ENCODE measurements around the gene SMIM13.

SMIM13 gene

DNA sequence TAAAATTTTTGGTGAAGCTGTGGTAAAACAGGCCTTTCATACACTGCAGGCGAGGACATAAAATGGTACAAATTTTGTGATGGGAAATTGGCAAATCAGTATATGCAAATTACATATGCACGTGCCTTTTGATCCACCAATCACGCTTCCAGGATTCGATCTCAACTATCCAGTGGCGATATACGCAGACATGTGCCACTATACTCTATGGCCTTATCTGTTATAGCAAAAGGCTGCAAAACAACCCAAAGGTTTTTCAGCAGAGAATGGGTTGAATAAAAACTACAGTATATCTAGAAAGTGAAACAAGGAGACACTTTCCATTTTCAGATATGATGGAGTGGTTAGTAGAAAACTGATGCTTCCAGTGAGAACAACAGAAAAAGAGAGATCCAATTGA, 59.8 kb downstream of the SMIM13 start:
- TF ChIP-seq, protein P1, sequence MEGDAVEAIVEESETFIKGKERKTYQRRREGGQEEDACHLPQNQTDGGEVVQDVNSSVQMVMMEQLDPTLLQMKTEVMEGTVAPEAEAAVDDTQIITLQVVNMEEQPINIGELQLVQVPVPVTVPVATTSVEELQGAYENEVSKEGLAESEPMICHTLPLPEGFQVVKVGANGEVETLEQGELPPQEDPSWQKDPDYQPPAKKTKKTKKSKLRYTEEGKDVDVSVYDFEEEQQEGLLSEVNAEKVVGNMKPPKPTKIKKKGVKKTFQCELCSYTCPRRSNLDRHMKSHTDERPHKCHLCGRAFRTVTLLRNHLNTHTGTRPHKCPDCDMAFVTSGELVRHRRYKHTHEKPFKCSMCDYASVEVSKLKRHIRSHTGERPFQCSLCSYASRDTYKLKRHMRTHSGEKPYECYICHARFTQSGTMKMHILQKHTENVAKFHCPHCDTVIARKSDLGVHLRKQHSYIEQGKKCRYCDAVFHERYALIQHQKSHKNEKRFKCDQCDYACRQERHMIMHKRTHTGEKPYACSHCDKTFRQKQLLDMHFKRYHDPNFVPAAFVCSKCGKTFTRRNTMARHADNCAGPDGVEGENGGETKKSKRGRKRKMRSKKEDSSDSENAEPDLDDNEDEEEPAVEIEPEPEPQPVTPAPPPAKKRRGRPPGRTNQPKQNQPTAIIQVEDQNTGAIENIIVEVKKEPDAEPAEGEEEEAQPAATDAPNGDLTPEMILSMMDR (conservative IDR thresholded peaks at IDR 0.05; ENCODE audit: low read depth, low read length), result no peak
- H3K4me3 ChIP-seq (ENCODE audit: low read length), result no peak overlapping the region

DNA sequence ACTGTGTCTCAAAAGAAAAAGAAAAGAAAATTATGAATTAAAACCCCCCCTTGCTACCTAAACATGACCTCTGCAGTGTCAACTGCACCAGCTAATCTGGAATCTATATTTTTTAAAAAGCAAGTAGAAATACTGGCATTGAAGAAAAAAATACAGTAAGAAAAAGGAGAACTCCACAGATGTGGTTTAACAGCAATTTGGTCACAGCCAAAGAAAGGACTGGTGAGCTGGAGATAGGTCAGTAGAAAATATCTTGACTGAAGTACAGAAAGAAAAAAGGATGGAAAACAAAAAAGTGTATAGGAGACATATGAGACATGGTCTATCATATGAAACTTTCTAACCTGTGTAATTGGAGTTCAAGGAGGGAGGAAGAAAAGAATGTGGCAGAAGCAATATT, 62.0 kb downstream of the SMIM13 start:
- TF ChIP-seq, protein P1 (conservative IDR thresholded peaks at IDR 0.05; ENCODE audit: low read depth, low read length), result no peak
- DNase-seq (ENCODE audit: low read depth), result no peak
- H3K4me3 ChIP-seq (ENCODE audit: low read length), result no peak overlapping the region

More for the DNA sequence above, 59.8 kb downstream of the SMIM13 start:
- DNase-seq (ENCODE audit: low read depth), result no peak

DNA sequence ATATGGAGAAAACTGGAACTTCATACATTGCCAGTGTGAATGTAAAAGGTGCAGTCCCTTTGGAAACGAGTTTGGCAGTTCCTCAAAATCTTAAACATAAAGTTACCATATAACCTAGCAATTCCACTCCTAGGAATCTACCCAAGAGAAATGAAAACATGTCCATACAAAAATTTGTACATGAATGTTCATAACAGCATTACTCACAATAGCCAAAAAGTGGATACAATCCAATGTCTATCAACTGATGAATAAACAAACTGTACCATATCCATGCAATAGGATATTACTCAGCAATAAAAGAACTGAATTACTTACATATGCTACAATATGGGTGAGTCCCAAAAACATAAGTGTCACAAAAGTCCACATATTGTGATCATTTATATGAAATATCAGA, 66.6 kb downstream of the SMIM13 start:
- DNase-seq (ENCODE audit: low read depth), result no peak
- TF ChIP-seq, protein P1 (conservative IDR thresholded peaks at IDR 0.05; ENCODE audit: low read depth, low read length), result no peak

DNA sequence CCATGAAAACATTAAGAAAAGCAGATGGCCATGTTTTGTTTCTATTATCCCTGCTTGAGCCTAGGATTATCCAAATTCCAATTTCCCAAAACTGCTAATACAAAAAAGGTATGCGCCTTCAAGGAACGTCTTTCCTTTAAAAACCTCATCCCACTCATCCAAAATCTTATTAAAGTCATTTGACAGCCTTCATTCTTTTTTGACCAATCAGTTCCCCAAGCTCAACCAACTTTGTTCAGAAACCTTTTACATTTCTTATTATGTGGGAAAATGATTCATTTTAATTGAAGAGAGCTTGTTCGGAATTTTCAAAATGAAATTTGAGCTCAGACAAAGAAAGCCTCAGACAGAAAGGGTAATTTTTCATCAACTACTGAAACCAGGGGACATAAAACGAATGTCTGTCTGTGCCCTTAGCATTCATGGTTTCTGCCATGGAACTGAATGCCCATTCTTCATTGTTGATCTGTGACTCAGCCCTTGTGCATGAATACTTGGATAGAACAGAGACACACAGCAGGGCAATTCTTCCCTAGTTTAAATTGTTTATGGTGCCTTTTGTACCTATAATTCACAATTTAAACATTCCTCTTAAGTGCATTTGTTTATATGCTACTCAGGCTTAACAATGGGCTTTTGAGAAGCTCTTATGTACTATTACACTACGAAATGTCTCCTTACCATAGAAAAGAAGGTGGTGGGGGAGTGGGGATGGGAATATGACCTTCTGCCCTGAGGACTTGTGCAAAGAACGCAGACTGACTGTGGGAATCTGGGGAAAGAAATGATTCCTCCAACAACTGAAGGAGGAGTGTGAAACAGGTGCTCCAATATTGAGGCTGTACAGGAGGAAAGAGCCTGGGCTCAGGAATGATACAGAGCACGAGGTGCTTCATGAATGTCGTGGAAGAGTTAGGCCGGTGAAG, 67.7 kb downstream of the SMIM13 start:
- H3K4me3 ChIP-seq (ENCODE audit: low read length), result no peak overlapping the region
- DNase-seq (ENCODE audit: low read depth), result no peak

More for the DNA sequence above, 66.6 kb downstream of the SMIM13 start:
- H3K4me3 ChIP-seq (ENCODE audit: low read length), result no peak overlapping the region

DNA sequence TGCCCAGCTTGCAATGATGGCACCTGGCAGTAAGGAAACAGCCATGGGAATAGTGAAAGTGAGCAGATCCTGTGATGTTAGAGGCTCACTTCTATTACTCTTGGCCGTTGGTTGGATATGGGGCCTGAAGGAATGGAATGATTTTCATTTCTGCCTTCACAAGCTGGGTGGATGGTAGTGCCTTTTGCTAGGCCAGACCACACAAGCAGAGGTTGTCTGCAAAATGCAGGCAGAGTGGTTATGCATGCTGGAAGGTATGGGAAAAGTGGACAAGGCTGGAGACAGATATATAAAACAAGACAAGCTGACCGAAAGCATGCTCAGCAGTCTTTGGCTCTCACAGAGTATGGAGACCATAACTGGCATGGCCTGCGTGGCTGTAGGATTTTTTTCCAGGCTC, 68.6 kb downstream of the SMIM13 start:
- no peak overlapping the region for H3K4me3 ChIP-seq (ENCODE audit: low read length)
- TF ChIP-seq, protein P1 (conservative IDR thresholded peaks at IDR 0.05; ENCODE audit: low read depth, low read length), result no peak
- DNase-seq (ENCODE audit: low read depth), result no peak

More for the DNA sequence above, 67.7 kb downstream of the SMIM13 start:
- TF ChIP-seq, protein P1 (conservative IDR thresholded peaks at IDR 0.05; ENCODE audit: low read depth, low read length), result no peak

DNA sequence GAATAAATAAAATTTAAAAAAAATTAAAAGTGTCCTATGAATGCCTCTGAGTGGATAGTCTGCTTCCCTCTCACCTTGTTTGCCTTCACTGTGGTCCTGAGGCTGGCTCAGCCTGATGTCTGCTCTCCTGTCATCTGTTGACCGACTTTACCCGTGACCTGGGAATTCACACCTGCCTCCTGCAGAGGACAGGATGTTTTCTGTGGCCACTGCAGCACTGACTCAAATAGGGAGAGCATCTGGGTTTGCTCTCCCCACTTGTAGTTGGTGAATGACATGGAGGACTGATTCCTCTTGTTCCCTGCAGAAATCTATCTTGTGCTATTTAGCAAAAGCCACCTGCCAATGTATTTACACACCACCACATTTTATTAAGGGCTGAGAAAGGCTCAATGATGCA, 70.3 kb downstream of the SMIM13 start:
- DNase-seq (ENCODE audit: low read depth), result no peak
- TF ChIP-seq, protein P1 (conservative IDR thresholded peaks at IDR 0.05; ENCODE audit: low read depth, low read length), result no peak

More for the DNA sequence above, 70.3 kb downstream of the SMIM13 start:
- no peak overlapping the region for H3K4me3 ChIP-seq (ENCODE audit: low read length)

Measured in retinal pigment epithelial cell (primary cell).